HCT116 (cell line): ENCODE results near the gene RNF215. TPM values are rescaled to one million over a fixed set of nuclear protein-coding genes. Genes with fewer than 3 reads are reported as not detected.

Experiments
- ATAC-seq: fragments of 200-7000 bp; cut with Tn5 transposase; 2 replicates; pipeline ENCODE4 v1.9.1; 2020; ENCODE audit warnings: mild to moderate bottlenecking, moderate library complexity
- BruUV-seq: library from RNA; stranded (reverse); fragments of 400-500 nt; replicated peaks from 2 replicates; lab custom pipeline; 2021; lab: Mats Ljungman, UMichigan
- CTCF ChIA-PET: fragments of 300-600 bp; sonication (Branson Sonifier 250); formaldehyde crosslinking; loops from one replicate; lab custom pipeline; 2021; ENCODE audit warnings: antibody characterized with exemption; lab: Charles Lee
- POLR2A ChIA-PET: fragments of 300-600, 350-600 bp; sonication (Branson Sonifier 250); formaldehyde crosslinking; loops from one replicate; lab custom pipeline; 2021; ENCODE audit warnings: antibody characterized with exemption; lab: Charles Lee
- RAD21 ChIA-PET, 2 experiments: fragments of 300-600 bp; sonication (Branson Sonifier 250); formaldehyde crosslinking; loops; one replicate each; lab custom pipeline; 2023; ENCODE audit warnings: low total read pairs in 2 of 2; ENCODE audit not compliant: uncharacterized antibody in 2 of 2, unreplicated experiment in 2 of 2, low non-redundant PET in 1 of 2; lab: Charles Lee
- DNase-seq: peaks from one replicate; pipeline ENCODE4 v3.0.0-alpha.2; 2010; ENCODE audit warnings: low read depth, low spot score
- H2AFZ ChIP-seq: fragments of 200-600 bp; shearing (Covaris generic), sonication (generic); 2 replicates; pipeline ENCODE4 v1.6.1; 2017; ENCODE audit warnings: low read depth, mixed run types, mixed read lengths, antibody characterized with exemption, low read length; ENCODE audit not compliant: poor library complexity, severe bottlenecking
- H3K27ac ChIP-seq: 2 replicates; pipeline ENCODE4 v1.5.1; 2012; ENCODE audit warnings: low read depth, low read length
- H3K27me3 ChIP-seq: fragments of 200-600 bp; sonication (generic); 2 replicates; pipeline ENCODE4 v1.6.1; 2016; ENCODE audit warnings: mixed run types, low read length, mixed read lengths; ENCODE audit not compliant: insufficient read depth
- H3K36me3 ChIP-seq, 2 experiments: fragments of 200-500 bp in 1 of 2; fragments of 200-600 bp in 1 of 2; sonication (Bioruptor generic) in 1 of 2; sonication (generic) in 1 of 2; 2 replicates each; pipeline versions ENCODE4 v1.5.1 to v1.6.1; 2014 to 2016; ENCODE audit warnings: low read length in 2 of 2, inconsistent platforms in 1 of 2, mixed read lengths in 1 of 2, mixed run types in 1 of 2; ENCODE audit not compliant: insufficient read depth in 2 of 2, control insufficient read depth in 1 of 2
- H3K4me1 ChIP-seq, 2 experiments: fragments of 200-600 bp in 1 of 2; sonication (generic) in 1 of 2; 2 replicates each; pipeline versions ENCODE4 v1.5.1 to v1.6.1; 2012 to 2017; ENCODE audit warnings: low read length in 2 of 2, inconsistent platforms in 1 of 2, mild to moderate bottlenecking in 1 of 2, mixed read lengths in 1 of 2, mixed run types in 1 of 2, moderate library complexity in 1 of 2; ENCODE audit not compliant: insufficient read depth in 2 of 2, control insufficient read depth in 1 of 2
- H3K4me2 ChIP-seq: fragments of 200-600 bp; sonication (generic); 2 replicates; pipeline ENCODE4 v1.6.1; 2017; ENCODE audit warnings: mixed run types, low read length, mixed read lengths
- H3K4me3 ChIP-seq, 2 experiments: fragments of 200-600 bp in 1 of 2; sonication (generic) in 1 of 2; replicated peaks in 1 of 2; 2 replicates each; pipeline ENCODE4 v1.5.1; 2011 to 2016; ENCODE audit warnings: low read length in 2 of 2, control low read depth in 1 of 2, low read depth in 1 of 2, mild to moderate bottlenecking in 1 of 2, mixed read lengths in 1 of 2, mixed run types in 1 of 2
- H3K79me2 ChIP-seq: fragments of 200-600 bp; sonication (generic); 2 replicates; pipeline ENCODE4 v1.6.1; 2017; ENCODE audit warnings: mild to moderate bottlenecking, mixed run types, low read length, moderate library complexity, mixed read lengths; ENCODE audit not compliant: insufficient read depth
- H3K9ac ChIP-seq: fragments of 200-600 bp; sonication (generic); 2 replicates; pipeline ENCODE4 v1.6.1; 2016; ENCODE audit warnings: low read length, mixed read lengths
- H3K9me2 ChIP-seq: fragments of 200-600 bp; sonication (generic), shearing (Covaris generic); 2 replicates; pipeline ENCODE4 v1.6.1; 2017; ENCODE audit warnings: mixed run types, mild to moderate bottlenecking, moderate library complexity; ENCODE audit not compliant: insufficient read depth
- H3K9me3 ChIP-seq, 2 experiments: fragments of 200-500 bp in 1 of 2; fragments of 200-600 bp in 1 of 2; sonication (Bioruptor generic) in 1 of 2; sonication (generic) in 1 of 2; 2 replicates each; pipeline ENCODE4 v1.6.1; 2014 to 2017; ENCODE audit warnings: low read length in 2 of 2, mixed read lengths in 2 of 2, inconsistent platforms in 1 of 2, low read depth in 1 of 2, mild to moderate bottlenecking in 1 of 2, mixed run types in 1 of 2, moderate library complexity in 1 of 2; ENCODE audit not compliant: control insufficient read depth in 1 of 2, insufficient read depth in 1 of 2
- H4K20me1 ChIP-seq: fragments of 200-600 bp; sonication (generic), shearing (Covaris generic); 2 replicates; pipeline ENCODE4 v1.6.1; 2017; ENCODE audit warnings: mixed run types, mild to moderate bottlenecking, moderate library complexity; ENCODE audit not compliant: insufficient read depth
- CBX3 ChIP-seq: IDR thresholded peaks from 2 replicates; pipeline ENCODE4 v1.6.1; 2012; ENCODE audit warnings: low read depth
- CEBPB ChIP-seq: IDR thresholded peaks from 2 replicates; pipeline ENCODE4 v1.6.1; 2012; ENCODE audit warnings: low read depth
- EGR1 ChIP-seq: IDR thresholded peaks from 2 replicates; pipeline ENCODE4 v1.6.1; 2012; ENCODE audit warnings: low read depth
- ELF1 ChIP-seq: IDR thresholded peaks from 2 replicates; pipeline ENCODE4 v1.6.1; 2012; ENCODE audit warnings: low read depth, borderline replicate concordance
- EZH2 ChIP-seq: fragments of 200-600 bp; sonication (generic); IDR thresholded peaks from 2 replicates; pipeline ENCODE4 v1.6.1; 2017; ENCODE audit warnings: antibody characterized with exemption, mixed run types
- EZH2phosphoT487 ChIP-seq: fragments of 200-600 bp; IDR thresholded peaks from 2 replicates; pipeline ENCODE4 v1.6.1; 2018; ENCODE audit warnings: antibody characterized with exemption, borderline replicate concordance
- JUND ChIP-seq: IDR thresholded peaks from 2 replicates; pipeline ENCODE4 v1.6.1; 2012
- POLR2A ChIP-seq: IDR thresholded peaks from 2 replicates; pipeline ENCODE4 v1.7.0; 2011; ENCODE audit warnings: borderline replicate concordance; ENCODE audit not compliant: insufficient read depth, insufficient read length; ENCODE audit errors: extremely low read depth
- SIN3A ChIP-seq: IDR thresholded peaks from 2 replicates; pipeline ENCODE4 v1.6.1; 2012; ENCODE audit warnings: low read depth
- YY1 ChIP-seq: IDR thresholded peaks from 2 replicates; pipeline ENCODE4 v1.6.1; 2011; ENCODE audit warnings: low read length, low read depth, moderate library complexity, mild to moderate bottlenecking; ENCODE audit not compliant: insufficient replicate concordance; ENCODE audit errors: extremely low read depth
- ZFX ChIP-seq: fragments of 450-650 bp; IDR thresholded peaks from 2 replicates; pipeline ENCODE4 v1.6.1; 2017
- intact Hi-C: fragments of 100-400 bp; cut with micrococcal nuclease; formaldehyde crosslinking; loops from 2 replicates; pipeline ENCODE4 v1.10.0; 2022
- total RNA-seq: library from RNA; stranded (reverse); gene quantifications from one replicate; pipeline ENCODE4 v1.2.1, GENCODE V29; 2021; ENCODE audit not compliant: unreplicated experiment
- TF ChIP-seq, protein P1 (sequence below): IDR thresholded peaks from 2 replicates; pipeline ENCODE4 v1.6.1; 2012
- TF ChIP-seq, protein P2 (sequence below): IDR thresholded peaks from 2 replicates; pipeline ENCODE4 v1.6.1; 2011; ENCODE audit warnings: mild to moderate bottlenecking, low read length, moderate library complexity; ENCODE audit not compliant: insufficient replicate concordance; ENCODE audit errors: extremely low read depth
- TF ChIP-seq, protein P3 (sequence below): IDR thresholded peaks from 2 replicates; pipeline ENCODE4 v1.6.1; 2012; ENCODE audit warnings: low read depth

Gene RNF215
- total RNA-seq, 1 experiment from 2014 or later: 20.2 TPM

DNA sequence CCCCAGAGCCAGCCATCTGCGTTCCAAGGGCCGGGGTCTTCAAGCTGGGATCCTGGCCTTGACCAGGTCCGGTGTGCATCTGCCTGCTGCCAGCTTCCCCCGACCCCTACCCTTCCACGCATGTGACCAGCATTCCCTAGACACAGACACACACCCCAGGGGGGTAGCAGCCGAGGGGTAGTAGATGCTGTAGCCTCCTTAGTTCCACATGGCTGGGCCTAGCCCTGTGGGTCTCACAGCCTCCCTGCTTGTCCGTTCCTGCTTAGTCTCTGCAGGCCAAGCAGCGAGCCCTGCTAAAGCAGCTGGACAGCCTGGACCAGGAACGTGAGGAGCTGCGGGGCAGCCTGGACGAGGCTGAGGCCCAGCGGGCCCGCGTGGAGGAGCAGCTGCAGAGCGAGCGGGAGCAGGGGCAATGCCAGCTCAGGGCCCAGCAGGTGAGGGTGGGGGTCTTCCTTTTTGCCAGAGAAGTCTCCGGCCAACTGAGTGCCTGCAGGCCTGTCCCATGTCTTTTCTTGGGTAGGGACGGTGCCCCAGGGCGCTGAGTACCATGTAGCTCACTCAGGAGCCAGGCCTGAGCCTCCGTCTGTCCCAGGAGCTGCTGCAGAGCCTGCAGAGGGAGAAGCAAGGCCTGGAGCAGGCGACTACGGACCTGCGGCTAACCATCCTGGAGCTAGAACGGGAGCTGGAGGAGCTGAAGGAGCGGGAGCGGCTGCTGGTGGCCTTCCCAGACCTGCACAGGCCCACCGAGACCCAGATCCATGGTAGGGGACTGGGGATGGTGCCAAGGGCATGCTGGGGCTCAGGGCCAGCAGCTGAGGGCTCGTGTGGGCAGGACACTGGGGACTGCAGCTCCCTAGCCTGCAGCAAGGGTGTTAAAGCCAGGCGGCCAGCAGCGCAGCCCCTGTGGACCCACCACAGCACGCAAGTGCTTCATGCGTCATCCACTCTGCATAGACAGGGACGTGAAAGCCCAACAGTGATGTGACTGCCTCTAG, 13.6 kb downstream of the RNF215 start:
- ChIA-PET POLR2A (no interaction called here), RAD21 (no interaction called here), CTCF (interaction anchor here (0.9 kb wide), 1 partner anchor 85 kb away, joined by 4 read pairs; no protein-coding TSS in a partner anchor)
- Histone ChIP-seq H3K4me2 (no peak overlapping the region), H3K79me2 (no peaks in the 10 kb centered on the region), H3K9me3 (no peaks in the 10 kb centered on the region), H3K4me3 (no peak overlapping the region), H4K20me1 (no peaks in the 10 kb centered on the region), H3K9me2 (no peaks in the 10 kb centered on the region), H3K27ac (no peak overlapping the region), H2AFZ (no peak overlapping the region), H3K4me1 (no peaks in the 10 kb centered on the region), H3K9ac (no peak overlapping the region), H3K27me3 (no peaks in the 10 kb centered on the region), H3K36me3 (no peaks in the 10 kb centered on the region)
- DNase-seq (no peak), ATAC-seq (no peak)
- intact Hi-C loops: no loop called here
- TF ChIP-seq YY1 (no peak), POLR2A (no peak), JUND (no peak), ZFX (no peak), CBX3 (no peak), ELF1 (no peak), EZH2phosphoT487 (no peak), CEBPB (no peak), SIN3A (no peak), EGR1 (no peak), EZH2 (no peak)
- TF ChIP-seq, protein P1, sequence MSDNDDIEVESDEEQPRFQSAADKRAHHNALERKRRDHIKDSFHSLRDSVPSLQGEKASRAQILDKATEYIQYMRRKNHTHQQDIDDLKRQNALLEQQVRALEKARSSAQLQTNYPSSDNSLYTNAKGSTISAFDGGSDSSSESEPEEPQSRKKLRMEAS: no peak
- TF ChIP-seq, protein P2, sequence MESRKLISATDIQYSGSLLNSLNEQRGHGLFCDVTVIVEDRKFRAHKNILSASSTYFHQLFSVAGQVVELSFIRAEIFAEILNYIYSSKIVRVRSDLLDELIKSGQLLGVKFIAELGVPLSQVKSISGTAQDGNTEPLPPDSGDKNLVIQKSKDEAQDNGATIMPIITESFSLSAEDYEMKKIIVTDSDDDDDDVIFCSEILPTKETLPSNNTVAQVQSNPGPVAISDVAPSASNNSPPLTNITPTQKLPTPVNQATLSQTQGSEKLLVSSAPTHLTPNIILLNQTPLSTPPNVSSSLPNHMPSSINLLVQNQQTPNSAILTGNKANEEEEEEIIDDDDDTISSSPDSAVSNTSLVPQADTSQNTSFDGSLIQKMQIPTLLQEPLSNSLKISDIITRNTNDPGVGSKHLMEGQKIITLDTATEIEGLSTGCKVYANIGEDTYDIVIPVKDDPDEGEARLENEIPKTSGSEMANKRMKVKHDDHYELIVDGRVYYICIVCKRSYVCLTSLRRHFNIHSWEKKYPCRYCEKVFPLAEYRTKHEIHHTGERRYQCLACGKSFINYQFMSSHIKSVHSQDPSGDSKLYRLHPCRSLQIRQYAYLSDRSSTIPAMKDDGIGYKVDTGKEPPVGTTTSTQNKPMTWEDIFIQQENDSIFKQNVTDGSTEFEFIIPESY: no peak
- TF ChIP-seq, protein P3, sequence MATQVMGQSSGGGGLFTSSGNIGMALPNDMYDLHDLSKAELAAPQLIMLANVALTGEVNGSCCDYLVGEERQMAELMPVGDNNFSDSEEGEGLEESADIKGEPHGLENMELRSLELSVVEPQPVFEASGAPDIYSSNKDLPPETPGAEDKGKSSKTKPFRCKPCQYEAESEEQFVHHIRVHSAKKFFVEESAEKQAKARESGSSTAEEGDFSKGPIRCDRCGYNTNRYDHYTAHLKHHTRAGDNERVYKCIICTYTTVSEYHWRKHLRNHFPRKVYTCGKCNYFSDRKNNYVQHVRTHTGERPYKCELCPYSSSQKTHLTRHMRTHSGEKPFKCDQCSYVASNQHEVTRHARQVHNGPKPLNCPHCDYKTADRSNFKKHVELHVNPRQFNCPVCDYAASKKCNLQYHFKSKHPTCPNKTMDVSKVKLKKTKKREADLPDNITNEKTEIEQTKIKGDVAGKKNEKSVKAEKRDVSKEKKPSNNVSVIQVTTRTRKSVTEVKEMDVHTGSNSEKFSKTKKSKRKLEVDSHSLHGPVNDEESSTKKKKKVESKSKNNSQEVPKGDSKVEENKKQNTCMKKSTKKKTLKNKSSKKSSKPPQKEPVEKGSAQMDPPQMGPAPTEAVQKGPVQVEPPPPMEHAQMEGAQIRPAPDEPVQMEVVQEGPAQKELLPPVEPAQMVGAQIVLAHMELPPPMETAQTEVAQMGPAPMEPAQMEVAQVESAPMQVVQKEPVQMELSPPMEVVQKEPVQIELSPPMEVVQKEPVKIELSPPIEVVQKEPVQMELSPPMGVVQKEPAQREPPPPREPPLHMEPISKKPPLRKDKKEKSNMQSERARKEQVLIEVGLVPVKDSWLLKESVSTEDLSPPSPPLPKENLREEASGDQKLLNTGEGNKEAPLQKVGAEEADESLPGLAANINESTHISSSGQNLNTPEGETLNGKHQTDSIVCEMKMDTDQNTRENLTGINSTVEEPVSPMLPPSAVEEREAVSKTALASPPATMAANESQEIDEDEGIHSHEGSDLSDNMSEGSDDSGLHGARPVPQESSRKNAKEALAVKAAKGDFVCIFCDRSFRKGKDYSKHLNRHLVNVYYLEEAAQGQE: no peak
- no TSS peak for BruUV-seq
